GM12878 (cell line): Measurements from ENCODE around the gene CXCL6. TPM values are rescaled to one million over a fixed set of nuclear protein-coding genes. Genes with fewer than 3 reads are reported as not detected.

ENCODE experiments used
- ATAC-seq: fragments of 200-7000 bp; cut with Tn5 transposase; 3 replicates; pipeline ENCODE4 v1.9.1; 2020; ENCODE audit warnings: mild to moderate bottlenecking, moderate library complexity
- BruUV-seq: library from RNA; stranded (reverse); fragments of 400-500 nt; replicated peaks from 2 replicates; lab custom pipeline; 2021; lab: Mats Ljungman, UMichigan
- CTCF ChIA-PET: fragments of 300-600 bp; sonication (Branson Sonifier 250); formaldehyde crosslinking; extraction: SDS; loops from one replicate; lab custom pipeline; 2021; ENCODE audit warnings: inconsistent platforms; lab: Yijun Ruan, JAX
- POLR2A ChIA-PET: fragments of 350-600 bp; formaldehyde crosslinking; extraction: SDS; loops from one replicate; lab custom pipeline; 2021; ENCODE audit warnings: inconsistent platforms; lab: Charles Lee
- RAD21 ChIA-PET: fragments of 300-600 bp; sonication (Branson Sonifier 250); formaldehyde crosslinking; loops from one replicate; lab custom pipeline; 2023; ENCODE audit warnings: antibody characterized with exemption; ENCODE audit not compliant: unreplicated experiment; lab: Charles Lee
- SMC1A ChIA-PET: fragments of 300-600 bp; sonication (Branson Sonifier 250); formaldehyde crosslinking; loops from one replicate; lab custom pipeline; 2023; ENCODE audit not compliant: unreplicated experiment, uncharacterized antibody; lab: Charles Lee
- DNase-seq: peaks from one replicate; pipeline ENCODE4 v3.0.0-alpha.2; 2011; ENCODE audit warnings: low read depth, low spot score
- FAIRE-seq: peaks from 3 replicates; lab custom pipeline; 2011; peaks lifted over from hg19 to GRCh38; lab: Jason Lieb, UNC
- H2AFZ ChIP-seq: 2 replicates; pipeline ENCODE4 v1.6.0; 2011; ENCODE audit warnings: low read depth, low read length, control low read depth; ENCODE audit not compliant: control insufficient read depth
- H3K27ac ChIP-seq: 2 replicates; pipeline ENCODE4 v1.5.1; 2011; ENCODE audit warnings: control low read depth; ENCODE audit not compliant: control insufficient read depth, insufficient read depth
- H3K27me3 ChIP-seq, 2 experiments: replicated peaks in 1 of 2; 2 replicates each; pipeline versions ENCODE4 v1.6.0 to v1.6.1; 2011; ENCODE audit warnings: low read length in 1 of 2; ENCODE audit not compliant: control insufficient read depth in 2 of 2, insufficient read depth in 2 of 2
- H3K36me3 ChIP-seq, 2 experiments: 2 replicates each; pipeline ENCODE4 v1.5.1; 2011; ENCODE audit warnings: low read length in 1 of 2; ENCODE audit not compliant: control insufficient read depth in 2 of 2, insufficient read depth in 2 of 2
- H3K4me1 ChIP-seq: 2 replicates; pipeline ENCODE4 v1.6.1; 2011; ENCODE audit warnings: mild to moderate bottlenecking, low read length, moderate library complexity, mixed read lengths; ENCODE audit not compliant: control insufficient read depth, insufficient read depth
- H3K4me2 ChIP-seq: 2 replicates; pipeline ENCODE4 v1.6.0; 2011; ENCODE audit warnings: control low read depth; ENCODE audit not compliant: control insufficient read depth, insufficient read depth
- H3K4me3 ChIP-seq: fragments of 200-600 bp; sonication (generic); 2 replicates; pipeline ENCODE4 v1.5.1; 2016
- H3K79me2 ChIP-seq: 2 replicates; pipeline ENCODE4 v1.6.0; 2011; ENCODE audit warnings: low read length; ENCODE audit not compliant: control insufficient read depth, insufficient read depth
- H3K9ac ChIP-seq: 2 replicates; pipeline ENCODE4 v1.8.0; 2011; ENCODE audit warnings: low read length, control low read depth, mixed read lengths; ENCODE audit not compliant: control insufficient read depth, insufficient read depth
- H3K9me3 ChIP-seq: replicated peaks from 3 replicates; pipeline ENCODE4 v1.5.1; 2011; ENCODE audit warnings: mild to moderate bottlenecking, low read length; ENCODE audit not compliant: control insufficient read depth, insufficient read depth
- H4K20me1 ChIP-seq: 2 replicates; pipeline ENCODE4 v1.6.0; 2011; ENCODE audit not compliant: control insufficient read depth, insufficient read depth
- EZH2 ChIP-seq: IDR thresholded peaks from 2 replicates; pipeline ENCODE4 v1.6.1; 2012; ENCODE audit warnings: low read depth, mild to moderate bottlenecking, control low read depth, inconsistent platforms, low read length, borderline replicate concordance; ENCODE audit not compliant: control insufficient read depth
- GATAD2B ChIP-seq: fragments of 450-650 bp; conservative IDR thresholded peaks from 2 replicates; pipeline ENCODE4 v1.6.1; 2017; ENCODE audit warnings: low read depth, mild to moderate bottlenecking, moderate library complexity
- HDAC2 ChIP-seq: fragments of 200-600 bp; sonication (generic); IDR thresholded peaks from 2 replicates; pipeline ENCODE4 v1.6.1; 2017
- MEF2A ChIP-seq: IDR thresholded peaks from 2 replicates; pipeline ENCODE4 v1.6.1; 2011; ENCODE audit warnings: low read depth, mild to moderate bottlenecking, low read length, moderate library complexity; ENCODE audit not compliant: insufficient read depth
- MYB ChIP-seq: fragments of 150-350 bp; IDR thresholded peaks from 2 replicates; pipeline ENCODE4 v1.6.1; 2014; ENCODE audit warnings: mild to moderate bottlenecking, low read depth, low read length, borderline replicate concordance
- POLR2A ChIP-seq: IDR thresholded peaks from 2 replicates; pipeline ENCODE4 v1.6.1; 2011; ENCODE audit warnings: low read depth, mild to moderate bottlenecking, low read length
- POLR2AphosphoS2 ChIP-seq: IDR thresholded peaks from 2 replicates; pipeline ENCODE4 v1.6.1; 2011; ENCODE audit warnings: low read depth, mild to moderate bottlenecking, low read length, improper control_type of control experiment, moderate library complexity
- RELA ChIP-seq: fragments of 450-650 bp; IDR thresholded peaks from 2 replicates; pipeline ENCODE4 v1.8.0; 2014; ENCODE audit warnings: borderline replicate concordance; ENCODE audit not compliant: partially characterized antibody
- SP1 ChIP-seq: IDR thresholded peaks from one replicate; pipeline ENCODE4 v1.6.1; 2011; ENCODE audit warnings: low read depth, low read length
- YY1 ChIP-seq: IDR thresholded peaks from 2 replicates; pipeline ENCODE4 v1.6.1; 2011; ENCODE audit warnings: low read depth, mild to moderate bottlenecking, low read length
- WGBS: methylation state at CpG from one replicate; pipeline ENCODE4 v1.1.6; 2016; ENCODE audit warnings: low lambda C conversion rate; ENCODE audit not compliant: insufficient replicate concordance, insufficient coverage; ENCODE audit errors: missing lambda C conversion rate; 5-methylcytosine and 5-hydroxymethylcytosine counted together
- in situ Hi-C: fragments of 300-500 bp; cut with MboI; formaldehyde crosslinking; loops from 9 replicates; pipeline ENCODE4 v1.14.3; 2018; ENCODE audit warnings: mixed read lengths
- intact Hi-C: fragments of 100-400 bp; cut with micrococcal nuclease; formaldehyde crosslinking; loops from one replicate; pipeline ENCODE4 v1.14.2; 2022; ENCODE audit not compliant: unreplicated experiment
- polyA plus RNA-seq, 11 experiments: library from polyadenylated mRNA; depleted of rRNA in 4 of 11; unstranded in 6 of 11; stranded (reverse) in 5 of 11; fragments of >200 nt; fragmentation: Nextera tagmentation in 4 of 11; fragmentation: Illumina TruSeq in 1 of 11; extraction: Ambion mirVana in 4 of 11; extraction: Trizol in 1 of 11; gene quantifications; 1 replicate in 1 of 11; 2 replicates in 10 of 11; pipeline versions ENCODE4 v1.2.1 to v1.2.3, GENCODE V29; 2011 to 2016; ENCODE audit warnings: inconsistent platforms in 2 of 11, missing spikeins in 2 of 11, low read depth in 1 of 11
- total RNA-seq, 4 experiments: library from RNA; depleted of rRNA in 3 of 4; stranded (reverse); fragments of >200 nt in 3 of 4; fragmentation: Illumina TruSeq in 1 of 4; extraction: Trizol in 1 of 4; gene quantifications; 2 replicates each; pipeline versions ENCODE4 v1.2.1 to v1.2.3, GENCODE V29; 2013 to 2021

CXCL6 gene
- total and polyA plus RNA-seq, 10 of the 15 experiments (the other 5 are each of a cell fraction or from before 2014, with no cell fraction given) = not detected

- Histone ChIP-seq H3K79me2 (no peaks in the 10 kb centered on the region), H3K4me2 (no peak overlapping the region), H3K36me3 (no peaks in the 10 kb centered on the region), H2AFZ (no peak overlapping the region), H3K27me3 (peaks cover 2% of the 10 kb centered on the region in 2 experiments; a peak in 2 of 4 replicates), H3K4me3 (no peak overlapping the region), H3K27ac (no peak overlapping the region), H3K9me3 (no peaks in the 10 kb centered on the region), H3K9ac (no peak overlapping the region), H4K20me1 (no peaks in the 10 kb centered on the region), H3K4me1 (no peaks in the 10 kb centered on the region)
- FAIRE-seq (no peak), ATAC-seq (no peak), DNase-seq (no peak)
- CTCF ChIA-PET = interaction anchor here (1.6 to 4.8 kb wide), 3 partner anchors 131 to 274 kb away, joined by 5 to 33 read pairs (median 6); no protein-coding TSS in a partner anchor
- in situ Hi-C loops = no loop called here
- RAD21 ChIA-PET = no interaction called here
- SMC1A ChIA-PET = no interaction called here
- TF ChIP-seq MYB (no peak), HDAC2 (no peak), EZH2 (no peak), RELA (no peak), MEF2A (no peak), GATAD2B (no peak), YY1 (no peak)
- no TSS peak for BruUV-seq
- intact Hi-C loops = loop anchor here (10.0 kb wide), 1 partner anchor 286 kb away; no protein-coding TSS in a partner anchor
- POLR2A ChIA-PET = no interaction called here
- 7% methylated on average over 3 of the region's 3 CpGs for WGBS
Observed at GRCh38 chr4:73860917-73861316, 24.4 kb downstream of the CXCL6 start.

DNA sequence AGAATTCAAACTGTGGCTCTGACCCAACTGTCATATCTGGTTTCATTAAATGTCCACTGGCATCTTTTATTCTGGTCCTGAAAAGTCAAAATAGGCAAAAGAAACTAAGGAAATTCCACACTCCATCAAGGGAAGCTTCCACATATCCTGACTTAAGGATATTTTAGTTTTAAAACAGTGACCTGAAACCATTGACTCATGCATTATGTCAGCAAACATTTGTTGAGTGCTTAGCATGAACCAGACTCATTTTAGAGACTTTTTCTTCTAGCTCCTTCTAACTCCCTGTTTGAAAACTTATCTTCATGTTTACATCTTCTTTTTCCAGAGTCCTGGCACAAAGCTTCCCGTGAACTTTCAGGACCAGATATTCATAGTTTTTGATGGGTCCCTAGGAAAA is 25.8 kb downstream of the CXCL6 start:
- 0% methylated on average over 1 of the region's 1 CpG for WGBS
- no peak for ATAC-seq
- no TSS peak for BruUV-seq
- ChIA-PET SMC1A (interaction anchor here (0.7 to 2.2 kb wide), 8 partner anchors 13 to 442 kb away, joined by 3 to 12 read pairs (median 3); no protein-coding TSS in a partner anchor), RAD21 (interaction anchor here (0.8 to 1.2 kb wide), 2 partner anchors 198 to 199 kb away, joined by 3 read pairs; no protein-coding TSS in a partner anchor), CTCF (interaction anchor here (1.4 to 4.8 kb wide), 6 partner anchors 41 to 273 kb away, joined by 3 to 71 read pairs (median 5); no protein-coding TSS in a partner anchor), POLR2A (no interaction called here)
- no peaks in the 10 kb centered on the region for H3K9me3 ChIP-seq
- no peaks in the 10 kb centered on the region for H3K4me1 ChIP-seq
- no peak for FAIRE-seq
- in situ Hi-C loops (no loop called here), intact Hi-C loops (loop anchor here (10.0 kb wide), 1 partner anchor 288 kb away; no protein-coding TSS in a partner anchor)
- DNase-seq = no peak
- H3K4me3 ChIP-seq = no peak overlapping the region
- no peaks in the 10 kb centered on the region for H4K20me1 ChIP-seq
- H3K27ac ChIP-seq = no peak overlapping the region
- no peak overlapping the region for H2AFZ ChIP-seq
- peaks cover 2 to 6% of the 10 kb centered on the region in 2 experiments; a peak in 2 of 4 replicates for H3K27me3 ChIP-seq
- no peak overlapping the region for H3K9ac ChIP-seq
- no peaks in the 10 kb centered on the region for H3K79me2 ChIP-seq
- TF ChIP-seq POLR2AphosphoS2 (no peak), HDAC2 (no peak), SP1 (no peak), POLR2A (no peak)
- no peak overlapping the region for H3K4me2 ChIP-seq
- H3K36me3 ChIP-seq = no peaks in the 10 kb centered on the region
